SK-N-SH (cell line): ENCODE data around the gene ZNF775. TPM values are rescaled to one million over a fixed set of nuclear protein-coding genes. Genes with fewer than 3 reads are reported as not detected.

Experiments used
- CTCF ChIA-PET: fragments of 300-600, 350-600 bp; formaldehyde crosslinking; extraction: SDS; loops from one replicate; lab custom pipeline; 2021; lab: Yijun Ruan, JAX
- POLR2A ChIA-PET: fragments of 350-600 bp; sonication (Branson Sonifier 250); formaldehyde crosslinking; extraction: SDS; loops from one replicate; lab custom pipeline; 2020; ENCODE audit warnings: antibody characterized with exemption, inconsistent platforms; lab: Yijun Ruan, JAX
- DNase-seq: peaks from one replicate; pipeline ENCODE4 v3.0.0; 2012
- H2AFZ ChIP-seq: fragments of 200-600 bp; sonication (generic); 2 replicates; pipeline ENCODE4 v1.8.1; 2016; ENCODE audit warnings: antibody characterized with exemption, mild to moderate bottlenecking, low read depth
- H3F3A ChIP-seq: fragments of 200-600 bp; sonication (generic); replicated peaks from 2 replicates; pipeline ENCODE3; 2016; ENCODE audit warnings: antibody characterized with exemption, mild to moderate bottlenecking; ENCODE audit not compliant: insufficient read depth
- H3K27ac ChIP-seq, 2 experiments: fragments of 200-500 bp in 1 of 2; fragments of 200-600 bp in 1 of 2; sonication (Bioruptor generic) in 1 of 2; sonication (generic), shearing (Covaris generic) in 1 of 2; 2 replicates each; pipeline versions ENCODE4 v1.5.1 to v1.6.1; 2014 to 2016; ENCODE audit warnings: low read depth in 2 of 2, inconsistent platforms in 1 of 2, low read length in 1 of 2, mild to moderate bottlenecking in 1 of 2, mixed read lengths in 1 of 2
- H3K27me3 ChIP-seq: fragments of 200-600 bp; sonication (generic), shearing (Covaris generic); 2 replicates; pipeline ENCODE4 v1.6.1; 2016; ENCODE audit warnings: mixed run types; ENCODE audit not compliant: insufficient read depth
- H3K36me3 ChIP-seq, 2 experiments: fragments of 200-500 bp in 1 of 2; fragments of 200-600 bp in 1 of 2; sonication (Bioruptor generic) in 1 of 2; sonication (generic) in 1 of 2; replicated peaks in 1 of 2; 2 replicates each; pipeline versions ENCODE3 to v1.5.1; 2014 to 2016; ENCODE audit warnings: low read length in 1 of 2, mild to moderate bottlenecking in 1 of 2; ENCODE audit not compliant: insufficient read depth in 2 of 2, control insufficient read depth in 1 of 2
- H3K4me1 ChIP-seq, 2 experiments: fragments of 200-500 bp in 1 of 2; fragments of 200-600 bp in 1 of 2; sonication (Bioruptor generic) in 1 of 2; sonication (generic), shearing (Covaris generic) in 1 of 2; 2 replicates each; pipeline versions ENCODE4 v1.5.1 to v1.6.1; 2014 to 2016; ENCODE audit warnings: low read depth in 1 of 2, low read length in 1 of 2, mixed run types in 1 of 2; ENCODE audit not compliant: insufficient read depth in 2 of 2, control insufficient read depth in 1 of 2
- H3K4me2 ChIP-seq: fragments of 200-600 bp; sonication (generic), shearing (Covaris generic); 2 replicates; pipeline ENCODE4 v1.6.1; 2017; ENCODE audit warnings: mixed run types
- H3K4me3 ChIP-seq, 2 experiments: fragments of 200-500 bp in 1 of 2; fragments of 200-600 bp in 1 of 2; sonication (Bioruptor generic) in 1 of 2; sonication (generic), shearing (Covaris generic) in 1 of 2; 2 replicates each; pipeline versions ENCODE4 v1.5.1 to v1.8.1; 2014 to 2016; ENCODE audit warnings: low read depth in 2 of 2, inconsistent platforms in 1 of 2, low read length in 1 of 2, mild to moderate bottlenecking in 1 of 2, mixed read lengths in 1 of 2, moderate library complexity in 1 of 2
- H3K79me2 ChIP-seq: fragments of 200-600 bp; sonication (generic); 2 replicates; pipeline ENCODE4 v1.8.1; 2017; ENCODE audit warnings: mild to moderate bottlenecking; ENCODE audit not compliant: insufficient read depth
- H3K9ac ChIP-seq: fragments of 200-600 bp; sonication (generic); 2 replicates; pipeline ENCODE4 v1.6.1; 2017; ENCODE audit warnings: mixed run types
- H3K9me2 ChIP-seq: fragments of 200-600 bp; sonication (generic); 2 replicates; pipeline ENCODE4 v1.6.1; 2017; ENCODE audit warnings: mixed run types
- H3K9me3 ChIP-seq: fragments of 200-600 bp; sonication (generic); 2 replicates; pipeline ENCODE4 v1.6.1; 2017; ENCODE audit warnings: mixed run types, mild to moderate bottlenecking, moderate library complexity
- H4K20me1 ChIP-seq: fragments of 200-600 bp; sonication (generic); 2 replicates; pipeline ENCODE4 v1.6.1; 2017; ENCODE audit warnings: mild to moderate bottlenecking, mixed run types; ENCODE audit not compliant: insufficient read depth
- ELF1 ChIP-seq: IDR thresholded peaks from 2 replicates; pipeline ENCODE4 v1.4.0; 2012
- EP300 ChIP-seq, 2 experiments: IDR thresholded peaks; 2 replicates each; pipeline versions ENCODE4 v1.4.0 to v1.6.1; 2012; ENCODE audit warnings: borderline replicate concordance in 1 of 2, low read depth in 1 of 2, low read length in 1 of 2
- FOSL2 ChIP-seq: IDR thresholded peaks from 2 replicates; pipeline ENCODE4 v1.4.0; 2012; ENCODE audit warnings: low read depth, mild to moderate bottlenecking, moderate library complexity, borderline replicate concordance
- FOXM1 ChIP-seq: IDR thresholded peaks from 2 replicates; pipeline ENCODE4 v1.4.0; 2012; ENCODE audit warnings: low read depth, mild to moderate bottlenecking
- GABPA ChIP-seq: IDR thresholded peaks from 2 replicates; pipeline ENCODE4 v1.4.0; 2012; ENCODE audit warnings: low read depth, mild to moderate bottlenecking
- JUND ChIP-seq: IDR thresholded peaks from 2 replicates; pipeline ENCODE4 v1.4.0; 2012
- MXI1 ChIP-seq: IDR thresholded peaks from 2 replicates; pipeline ENCODE4 v1.6.1; 2012; ENCODE audit warnings: mild to moderate bottlenecking, low read depth, low read length, improper control_type of control experiment
- POLR2AphosphoS5 ChIP-seq: IDR thresholded peaks from 2 replicates; pipeline ENCODE4 v1.6.1; 2012; ENCODE audit warnings: low read depth, low read length
- RFX5 ChIP-seq: IDR thresholded peaks from 2 replicates; pipeline ENCODE4 v1.6.1; 2012; ENCODE audit warnings: mild to moderate bottlenecking, improper control_type of control experiment, low read length
- SIN3A ChIP-seq: IDR thresholded peaks from 2 replicates; pipeline ENCODE4 v1.6.1; 2012; ENCODE audit warnings: low read depth, mild to moderate bottlenecking, low read length, moderate library complexity, borderline replicate concordance
- TCF12 ChIP-seq: IDR thresholded peaks from 2 replicates; pipeline ENCODE4 v1.4.0; 2012
- YY1 ChIP-seq: IDR thresholded peaks from 2 replicates; pipeline ENCODE4 v1.4.0; 2012; ENCODE audit warnings: low read depth, mild to moderate bottlenecking
- whole genome bisulfite sequencing: methylation state at CpG from one replicate; pipeline ENCODE4 v1.1.6; 2017; ENCODE audit warnings: low lambda C conversion rate; 5-methylcytosine and 5-hydroxymethylcytosine counted together
- polyA plus RNA-seq, 3 experiments: library from polyadenylated mRNA; depleted of rRNA; stranded (reverse); fragments of >200 nt; gene quantifications; 2 replicates each; pipeline ENCODE4 v1.2.3, GENCODE V29; 2012
- TF ChIP-seq, protein P1 (sequence below): fragments of 150-350 bp; IDR thresholded peaks from 2 replicates; pipeline ENCODE4 v1.6.1; 2017; ENCODE audit warnings: antibody characterized with exemption, low read length, low read depth, borderline replicate concordance
- TF ChIP-seq, protein P2 (sequence below): fragments of 200-600 bp; sonication (generic); IDR thresholded peaks from 2 replicates; pipeline ENCODE4 v1.6.1; 2017; ENCODE audit warnings: antibody characterized with exemption, mild to moderate bottlenecking, moderate library complexity
- TF ChIP-seq, protein P3 (sequence below): IDR thresholded peaks from 2 replicates; pipeline ENCODE4; 2012
- TF ChIP-seq, protein P4 (sequence below): IDR thresholded peaks from 2 replicates; pipeline ENCODE4 v1.4.0; 2012; ENCODE audit warnings: low read depth
- TF ChIP-seq, protein P5 (sequence below): fragments of 150-350 bp; IDR thresholded peaks from 2 replicates; pipeline ENCODE4 v1.6.1; 2016; ENCODE audit warnings: mild to moderate bottlenecking, low read depth, low read length

The ZNF775 gene
- polyA plus RNA-seq, 1 of the 3 experiments (the other 2 are of a cell fraction): 5.0 TPM

DNA sequence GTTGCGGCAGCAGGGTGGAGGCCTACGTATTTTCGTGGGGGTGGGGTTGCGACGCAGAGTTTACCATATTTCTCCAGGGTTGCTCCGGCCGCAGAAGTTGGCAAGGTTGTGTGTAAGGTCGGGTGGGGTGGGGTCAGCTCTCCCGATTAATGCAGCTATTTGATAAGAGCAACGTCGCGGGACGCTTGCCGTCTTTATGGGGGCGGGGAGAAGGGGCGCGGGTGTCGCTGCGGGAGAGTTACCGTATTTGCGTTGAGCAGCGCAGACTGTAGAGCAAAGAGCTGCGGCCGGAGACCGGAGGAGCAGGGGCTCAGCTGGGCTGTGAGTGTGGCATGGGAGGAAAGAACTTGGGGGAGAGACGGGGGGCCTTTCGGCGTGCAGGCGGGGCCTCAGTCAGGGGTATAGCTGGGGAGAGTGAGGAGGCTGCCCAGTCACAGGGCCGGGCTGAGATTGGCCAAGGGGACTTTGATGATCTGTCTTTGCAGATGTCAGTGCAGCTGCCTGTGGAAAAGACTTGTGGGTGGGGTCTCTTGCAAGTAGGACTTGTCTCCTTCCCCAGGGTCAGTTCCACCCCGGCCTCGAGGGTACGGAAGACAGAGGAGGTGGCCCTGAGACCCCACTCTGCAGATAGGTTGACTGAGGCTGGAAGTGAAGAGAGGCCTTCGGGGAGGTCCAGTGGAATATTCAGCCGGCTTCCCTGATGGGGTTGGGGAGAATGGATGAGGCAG, 26.6 kb downstream of the ZNF775 start:
- peak; percentile 85 for DNase-seq
- Histone ChIP-seq H3K9ac (peak overlapping the region; percentile 86), H3K27me3 (no peaks in the 10 kb centered on the region)

DNA sequence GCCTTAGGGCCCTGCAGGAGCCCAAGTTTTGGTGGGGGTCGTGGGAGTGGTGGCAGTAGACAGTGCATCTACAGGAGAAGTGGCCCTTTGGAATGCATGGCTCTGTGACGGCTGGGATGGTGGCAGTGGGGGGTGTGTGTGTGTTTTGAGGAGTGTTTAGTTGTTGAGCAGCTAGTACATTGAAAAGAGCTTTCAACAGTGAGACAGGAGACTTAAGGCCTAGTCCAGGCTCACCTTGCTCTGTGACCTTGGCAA, 27.1 kb downstream of the ZNF775 start:
- no peak for DNase-seq
- Histone ChIP-seq H3K4me2 (peak overlapping the region; percentile 98), H3K4me1 (peaks cover 0 to 25% of the 10 kb centered on the region in 2 experiments; a peak in 2 of 4 replicates), H3K4me3 (peak overlapping the region; percentile 71 to 74), H3K79me2 (no peaks in the 10 kb centered on the region), H4K20me1 (no peaks in the 10 kb centered on the region), H3K9ac (no peak overlapping the region), H3K27ac (no peak overlapping the region), H2AFZ (peak overlapping the region; percentile 98; the same call in 1 of the 2 replicates), H3K9me2 (no peaks in the 10 kb centered on the region), H3F3A (no peaks in the 10 kb centered on the region), H3K36me3 (peaks cover 0 to 6% of the 10 kb centered on the region in 2 experiments), H3K27me3 (no peaks in the 10 kb centered on the region), H3K9me3 (no peaks in the 10 kb centered on the region)
- POLR2A ChIA-PET: interaction anchor here (0.9 to 3.2 kb wide), 3 partner anchors 22 to 40 kb away, joined by 3 to 19 read pairs (median 4); partner anchors contain the start of gene REPIN1
- WGBS: 75% methylated on average over 1 of the region's 2 CpGs
- CTCF ChIA-PET: interaction anchor here (0.8 to 3.4 kb wide), 14 partner anchors 9 to 51 kb away, joined by 3 to 17 read pairs (median 5); partner anchors contain the start of gene REPIN1
- no peak for TF ChIP-seq EP300 (IDR thresholded peaks at IDR 0.05; ENCODE audit: borderline replicate concordance in 1 of 2, low read depth in 1 of 2, low read length in 1 of 2)
- no peak for TF ChIP-seq YY1
- TF ChIP-seq, protein P1, sequence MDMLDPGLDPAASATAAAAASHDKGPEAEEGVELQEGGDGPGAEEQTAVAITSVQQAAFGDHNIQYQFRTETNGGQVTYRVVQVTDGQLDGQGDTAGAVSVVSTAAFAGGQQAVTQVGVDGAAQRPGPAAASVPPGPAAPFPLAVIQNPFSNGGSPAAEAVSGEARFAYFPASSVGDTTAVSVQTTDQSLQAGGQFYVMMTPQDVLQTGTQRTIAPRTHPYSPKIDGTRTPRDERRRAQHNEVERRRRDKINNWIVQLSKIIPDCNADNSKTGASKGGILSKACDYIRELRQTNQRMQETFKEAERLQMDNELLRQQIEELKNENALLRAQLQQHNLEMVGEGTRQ: no peak
- no peak for TF ChIP-seq MXI1
- TF ChIP-seq, protein P2, sequence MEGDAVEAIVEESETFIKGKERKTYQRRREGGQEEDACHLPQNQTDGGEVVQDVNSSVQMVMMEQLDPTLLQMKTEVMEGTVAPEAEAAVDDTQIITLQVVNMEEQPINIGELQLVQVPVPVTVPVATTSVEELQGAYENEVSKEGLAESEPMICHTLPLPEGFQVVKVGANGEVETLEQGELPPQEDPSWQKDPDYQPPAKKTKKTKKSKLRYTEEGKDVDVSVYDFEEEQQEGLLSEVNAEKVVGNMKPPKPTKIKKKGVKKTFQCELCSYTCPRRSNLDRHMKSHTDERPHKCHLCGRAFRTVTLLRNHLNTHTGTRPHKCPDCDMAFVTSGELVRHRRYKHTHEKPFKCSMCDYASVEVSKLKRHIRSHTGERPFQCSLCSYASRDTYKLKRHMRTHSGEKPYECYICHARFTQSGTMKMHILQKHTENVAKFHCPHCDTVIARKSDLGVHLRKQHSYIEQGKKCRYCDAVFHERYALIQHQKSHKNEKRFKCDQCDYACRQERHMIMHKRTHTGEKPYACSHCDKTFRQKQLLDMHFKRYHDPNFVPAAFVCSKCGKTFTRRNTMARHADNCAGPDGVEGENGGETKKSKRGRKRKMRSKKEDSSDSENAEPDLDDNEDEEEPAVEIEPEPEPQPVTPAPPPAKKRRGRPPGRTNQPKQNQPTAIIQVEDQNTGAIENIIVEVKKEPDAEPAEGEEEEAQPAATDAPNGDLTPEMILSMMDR: no peak
- no peak for TF ChIP-seq JUND
- TF ChIP-seq ELF1: no peak
- TF ChIP-seq SIN3A: no peak
- TF ChIP-seq GABPA: no peak
- no peak for TF ChIP-seq RFX5
- TF ChIP-seq, protein P3, sequence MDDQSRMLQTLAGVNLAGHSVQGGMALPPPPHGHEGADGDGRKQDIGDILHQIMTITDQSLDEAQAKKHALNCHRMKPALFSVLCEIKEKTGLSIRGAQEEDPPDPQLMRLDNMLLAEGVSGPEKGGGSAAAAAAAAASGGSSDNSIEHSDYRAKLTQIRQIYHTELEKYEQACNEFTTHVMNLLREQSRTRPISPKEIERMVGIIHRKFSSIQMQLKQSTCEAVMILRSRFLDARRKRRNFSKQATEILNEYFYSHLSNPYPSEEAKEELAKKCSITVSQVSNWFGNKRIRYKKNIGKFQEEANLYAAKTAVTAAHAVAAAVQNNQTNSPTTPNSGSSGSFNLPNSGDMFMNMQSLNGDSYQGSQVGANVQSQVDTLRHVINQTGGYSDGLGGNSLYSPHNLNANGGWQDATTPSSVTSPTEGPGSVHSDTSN: no peak

More for the DNA sequence above, 26.6 kb downstream of the ZNF775 start:
- Histone ChIP-seq H3K9me2 (no peaks in the 10 kb centered on the region), H3K79me2 (no peaks in the 10 kb centered on the region), H2AFZ (peak overlapping the region; percentile 98), H3F3A (peaks cover 2% of the 10 kb centered on the region), H3K4me2 (peak overlapping the region; percentile 98), H3K27ac (peak overlapping the region in 1 of 2 experiments; percentile 87; a peak in 2 of 4 replicates), H3K4me3 (peak overlapping the region; percentile 71 to 74), H4K20me1 (no peaks in the 10 kb centered on the region), H3K4me1 (peaks cover under 1 to 28% of the 10 kb centered on the region in 2 experiments), H3K9me3 (no peaks in the 10 kb centered on the region), H3K36me3 (peaks cover 0 to 6% of the 10 kb centered on the region in 2 experiments)
- POLR2A ChIA-PET: interaction anchor here (0.7 to 3.2 kb wide), 6 partner anchors 20 to 82 kb away, joined by 3 to 19 read pairs (median 4); partner anchors contain the start of genes ACTR3C, LRRC61 and REPIN1
- CTCF ChIA-PET: interaction anchor here (0.5 to 3.4 kb wide), 15 partner anchors 9 to 50 kb away, joined by 3 to 17 read pairs (median 5); partner anchors contain the start of gene REPIN1
- 13% methylated on average over 35 of the region's 35 CpGs for WGBS
- TF ChIP-seq FOXM1 (no peak), TCF12 (no peak), FOSL2 (no peak), POLR2AphosphoS5 (no peak), SIN3A (no peak)
- TF ChIP-seq, protein P3: no peak
- TF ChIP-seq, protein P4, sequence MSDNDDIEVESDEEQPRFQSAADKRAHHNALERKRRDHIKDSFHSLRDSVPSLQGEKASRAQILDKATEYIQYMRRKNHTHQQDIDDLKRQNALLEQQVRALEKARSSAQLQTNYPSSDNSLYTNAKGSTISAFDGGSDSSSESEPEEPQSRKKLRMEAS: no peak
- TF ChIP-seq, protein P5, sequence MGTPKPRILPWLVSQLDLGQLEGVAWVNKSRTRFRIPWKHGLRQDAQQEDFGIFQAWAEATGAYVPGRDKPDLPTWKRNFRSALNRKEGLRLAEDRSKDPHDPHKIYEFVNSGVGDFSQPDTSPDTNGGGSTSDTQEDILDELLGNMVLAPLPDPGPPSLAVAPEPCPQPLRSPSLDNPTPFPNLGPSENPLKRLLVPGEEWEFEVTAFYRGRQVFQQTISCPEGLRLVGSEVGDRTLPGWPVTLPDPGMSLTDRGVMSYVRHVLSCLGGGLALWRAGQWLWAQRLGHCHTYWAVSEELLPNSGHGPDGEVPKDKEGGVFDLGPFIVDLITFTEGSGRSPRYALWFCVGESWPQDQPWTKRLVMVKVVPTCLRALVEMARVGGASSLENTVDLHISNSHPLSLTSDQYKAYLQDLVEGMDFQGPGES: no peak
